ENCODE results near the gene PEF1. TPM values are rescaled to one million over a fixed set of nuclear protein-coding genes. Genes with fewer than 3 reads are reported as not detected.

PEF1 gene
- total RNA-seq, 2 donors from 2014 or later, result 51.4 to 59.1 TPM

- peaks cover 5% of the 10 kb centered on the region for H3K4me1 Mint-ChIP-seq
Observed at GRCh38 chr1:31675161-31675560, 30.5 kb upstream of the PEF1 start.

GRCh38 chr1:31674626-31675025 lies 29.9 kb upstream of the PEF1 start:
- H3K27me3 Mint-ChIP-seq (ENCODE audit: insufficient read depth), result no peaks in the 10 kb centered on the region
- peaks cover 10% of the 10 kb centered on the region for H3K4me1 Mint-ChIP-seq
- H3K9ac ChIP-seq (ENCODE audit: extremely low read depth, low read length, poor library complexity, severe bottlenecking), result no peak overlapping the region
- peaks cover 2% of the 10 kb centered on the region for H3K4me1 ChIP-seq (ENCODE audit: control insufficient read depth, insufficient read depth, low read length)
- no peak for DNase-seq
- H3K27me3 ChIP-seq (ENCODE audit: control insufficient read depth, insufficient read depth, low read length, poor library complexity, severe bottlenecking), result no peaks in the 10 kb centered on the region
- H3K9me3 ChIP-seq (ENCODE audit: control insufficient read depth, low read length), result no peaks in the 10 kb centered on the region
- no peaks in the 10 kb centered on the region for H3K36me3 Mint-ChIP-seq (ENCODE audit: low read depth)
- 76 to 79% methylated on average over 4 to 8 of the region's 8 CpGs for WGBS, 2 experiments (ENCODE audit: insufficient coverage in 1 of 2, insufficient read length in 1 of 2)
- H3K27ac Mint-ChIP-seq, result no peak overlapping the region
- no peak overlapping the region for H3K4me3 Mint-ChIP-seq
- TF ChIP-seq CTCF (conservative IDR thresholded peaks at IDR 0.05), result no peak
- no peak overlapping the region for H3K27ac ChIP-seq (ENCODE audit: low read depth, low read length)
- no peaks in the 10 kb centered on the region for H3K36me3 ChIP-seq (ENCODE audit: control insufficient read depth, insufficient read depth, low read length)
- no peaks in the 10 kb centered on the region for H3K9me3 Mint-ChIP-seq
- no peak overlapping the region for H3K4me3 ChIP-seq (ENCODE audit: low read length)

More at GRCh38 chr1:31675161-31675560, 30.5 kb upstream of the PEF1 start:
- no peaks in the 10 kb centered on the region for H3K36me3 ChIP-seq (ENCODE audit: control insufficient read depth, insufficient read depth, low read length)
- no peak overlapping the region for H3K27ac ChIP-seq (ENCODE audit: low read depth, low read length)
- H3K27me3 Mint-ChIP-seq (ENCODE audit: insufficient read depth), result no peaks in the 10 kb centered on the region
- H3K4me3 ChIP-seq (ENCODE audit: low read length), result no peak overlapping the region
- no peak overlapping the region for H3K27ac Mint-ChIP-seq
- TF ChIP-seq CTCF (conservative IDR thresholded peaks at IDR 0.05), result no peak
- DNase-seq, result no peak
- H3K4me1 ChIP-seq (ENCODE audit: control insufficient read depth, insufficient read depth, low read length), result no peaks in the 10 kb centered on the region
- H3K4me3 Mint-ChIP-seq, result no peak overlapping the region
- H3K27me3 ChIP-seq (ENCODE audit: control insufficient read depth, insufficient read depth, low read length, poor library complexity, severe bottlenecking), result no peaks in the 10 kb centered on the region
- no peaks in the 10 kb centered on the region for H3K36me3 Mint-ChIP-seq (ENCODE audit: low read depth)
- no peaks in the 10 kb centered on the region for H3K9me3 ChIP-seq (ENCODE audit: control insufficient read depth, low read length)
- no peaks in the 10 kb centered on the region for H3K9me3 Mint-ChIP-seq
- no peak overlapping the region for H3K9ac ChIP-seq (ENCODE audit: extremely low read depth, low read length, poor library complexity, severe bottlenecking)
- 86% methylated on average over 6 to 7 of the region's 7 CpGs for WGBS, 2 experiments (ENCODE audit: insufficient coverage in 1 of 2, insufficient read length in 1 of 2)

- Histone ChIP-seq H3K27me3 (ENCODE audit: control insufficient read depth, insufficient read depth, low read length, poor library complexity, severe bottlenecking) (no peaks in the 10 kb centered on the region), H3K4me3 (ENCODE audit: low read length) (no peak overlapping the region), H3K27ac (ENCODE audit: low read depth, low read length) (peak overlapping the region; percentile 33), H3K36me3 (ENCODE audit: control insufficient read depth, insufficient read depth, low read length) (no peaks in the 10 kb centered on the region), H3K9me3 (ENCODE audit: control insufficient read depth, low read length) (no peaks in the 10 kb centered on the region), H3K4me1 (ENCODE audit: control insufficient read depth, insufficient read depth, low read length) (peaks cover 2% of the 10 kb centered on the region), H3K9ac (ENCODE audit: extremely low read depth, low read length, poor library complexity, severe bottlenecking) (no peak overlapping the region)
- TF ChIP-seq CTCF (conservative IDR thresholded peaks at IDR 0.05), result no peak
- no peaks in the 10 kb centered on the region for H3K36me3 Mint-ChIP-seq (ENCODE audit: low read depth)
- no peaks in the 10 kb centered on the region for H3K27me3 Mint-ChIP-seq (ENCODE audit: insufficient read depth)
- no peak overlapping the region for H3K4me3 Mint-ChIP-seq
- WGBS, 2 experiments (ENCODE audit: insufficient coverage in 1 of 2, insufficient read length in 1 of 2), result 93 to 98% methylated on average over 9 of the region's 9 CpGs
- H3K27ac Mint-ChIP-seq, result no peak overlapping the region
- peaks cover 14% of the 10 kb centered on the region for H3K4me1 Mint-ChIP-seq
- no peak for DNase-seq
- no peaks in the 10 kb centered on the region for H3K9me3 Mint-ChIP-seq
Observed at GRCh38 chr1:31673433-31673832, 28.8 kb upstream of the PEF1 start.

Measured in endodermal cell (in vitro differentiated cells).